Central memory CD8-positive, alpha-beta T cell (primary cell): ENCODE measurements around the gene SAMD9L.
"Not testable (repeated sequence)": the region's sequence is repeated elsewhere in the genome, so short reads cannot be mapped to it uniquely, and the experiment has no call there.

ENCODE experiments used
- ATAC-seq: fragments of 150-1000 bp; cut with Tn5 transposase; replicated peaks from 2 replicates; pipeline ENCODE4 v1.10.0; 2022; ENCODE audit warnings: mild to moderate bottlenecking, moderate FRiP score, moderate number of reproducible peaks; ENCODE audit not compliant: poor library complexity, severe bottlenecking; ENCODE audit errors: extremely low read depth
- DNase-seq, 2 donors: peaks; one replicate each; pipeline ENCODE4 v3.0.0; 2021; ENCODE audit warnings: low spot score in 2 of 2
- H3K27ac Mint-ChIP-seq: one replicate; pipeline ENCODE4 v1.8.0; 2022; ENCODE audit warnings: low read depth, mild to moderate bottlenecking, moderate library complexity, mixed read lengths
- H3K27me3 Mint-ChIP-seq: one replicate; pipeline ENCODE4 v1.8.0; 2022; ENCODE audit warnings: mixed read lengths
- H3K36me3 Mint-ChIP-seq: one replicate; pipeline ENCODE4 v1.8.0; 2022; ENCODE audit warnings: mild to moderate bottlenecking, moderate library complexity, mixed read lengths; ENCODE audit not compliant: insufficient read depth
- H3K4me1 Mint-ChIP-seq: one replicate; pipeline ENCODE4 v1.8.0; 2022; ENCODE audit warnings: mixed read lengths
- H3K4me3 Mint-ChIP-seq: one replicate; pipeline ENCODE4 v1.8.0; 2022; ENCODE audit warnings: mild to moderate bottlenecking, moderate library complexity, mixed read lengths
- H3K9me3 Mint-ChIP-seq: one replicate; pipeline ENCODE4 v1.8.0; 2022; ENCODE audit warnings: mixed read lengths

The SAMD9L gene

GRCh38 chr7:93138576-93138975 lies 9.6 kb downstream of the SAMD9L start:
- no peak for DNase-seq
- no peak overlapping the region for H3K27ac Mint-ChIP-seq
- no peak overlapping the region for H3K4me3 Mint-ChIP-seq
- H3K4me1 Mint-ChIP-seq, result peaks cover 5% of the 10 kb centered on the region
- peaks cover 33% of the 10 kb centered on the region for H3K36me3 Mint-ChIP-seq
- no peak for ATAC-seq
- peaks cover 16% of the 10 kb centered on the region for H3K9me3 Mint-ChIP-seq
- no peaks in the 10 kb centered on the region for H3K27me3 Mint-ChIP-seq

- peaks cover 25% of the 10 kb centered on the region for H3K9me3 Mint-ChIP-seq
- H3K36me3 Mint-ChIP-seq, result peaks cover 23% of the 10 kb centered on the region
- H3K4me3 Mint-ChIP-seq, result no peak overlapping the region
- ATAC-seq, result no peak
- H3K27me3 Mint-ChIP-seq, result no peaks in the 10 kb centered on the region
- H3K27ac Mint-ChIP-seq, result no peak overlapping the region
- DNase-seq, result no peak
- no peaks in the 10 kb centered on the region for H3K4me1 Mint-ChIP-seq
Observed at GRCh38 chr7:93133005-93133404, 15.2 kb downstream of the SAMD9L start.

DNA sequence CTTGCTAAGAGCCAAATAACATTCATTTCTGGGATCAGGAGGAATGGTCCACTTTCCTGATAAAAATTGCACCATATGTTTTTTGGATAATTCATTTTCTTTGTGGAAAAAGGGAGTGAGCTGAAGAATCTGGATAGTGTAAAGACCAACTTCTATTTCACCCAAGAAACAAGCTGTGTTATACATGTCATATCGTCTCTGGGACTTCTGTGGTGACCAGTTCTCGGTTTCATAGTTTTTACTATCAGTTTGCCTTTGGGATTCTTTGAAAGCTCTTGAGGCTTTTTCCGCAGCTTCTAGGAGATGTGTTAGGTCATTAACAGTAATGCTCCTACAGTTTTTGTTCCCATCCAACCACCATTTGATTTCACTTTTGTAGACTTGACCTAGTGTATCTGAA lies 16.0 kb downstream of the SAMD9L start:
- H3K27me3 Mint-ChIP-seq, result no peaks in the 10 kb centered on the region
- no peak overlapping the region for H3K27ac Mint-ChIP-seq
- no peak overlapping the region for H3K4me3 Mint-ChIP-seq
- DNase-seq (no peak), ATAC-seq (no peak)
- H3K4me1 Mint-ChIP-seq, result no peaks in the 10 kb centered on the region
- H3K9me3 Mint-ChIP-seq, result peaks cover 24% of the 10 kb centered on the region
- peaks cover 19% of the 10 kb centered on the region for H3K36me3 Mint-ChIP-seq

- not testable (repeated sequence) for ATAC-seq, H3K4me3 Mint-ChIP-seq
- peaks cover 23% of the 10 kb centered on the region for H3K9me3 Mint-ChIP-seq
Observed at GRCh38 chr7:93126954-93127353, 21.2 kb downstream of the SAMD9L start.

DNA sequence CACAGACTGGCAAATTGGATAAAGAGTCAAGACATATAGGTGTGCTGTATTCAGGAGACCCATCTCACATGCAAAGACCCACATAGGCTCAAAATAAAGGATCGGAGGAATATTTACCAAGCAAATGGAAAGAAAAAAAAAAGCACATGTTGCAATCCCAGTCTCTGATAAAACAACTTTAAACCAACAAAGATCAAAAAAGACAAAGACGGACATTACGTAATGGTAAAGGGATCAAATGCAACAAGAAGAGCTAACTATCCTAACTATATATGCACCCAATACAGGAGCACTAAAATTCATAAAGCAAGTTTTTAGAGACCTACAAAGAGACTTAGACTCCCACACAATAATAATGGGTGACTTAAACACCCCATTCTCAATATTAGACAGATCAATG lies 24.7 kb downstream of the SAMD9L start:
- ATAC-seq, H3K27ac Mint-ChIP-seq, H3K4me1 Mint-ChIP-seq, H3K36me3 Mint-ChIP-seq, H3K4me3 Mint-ChIP-seq, DNase-seq, H3K27me3 Mint-ChIP-seq: not testable (repeated sequence)
- H3K9me3 Mint-ChIP-seq, result peaks cover 16% of the 10 kb centered on the region

More at GRCh38 chr7:93126954-93127353, 21.2 kb downstream of the SAMD9L start:
- not testable (repeated sequence) for H3K4me1 Mint-ChIP-seq, DNase-seq, H3K36me3 Mint-ChIP-seq, H3K27ac Mint-ChIP-seq, H3K27me3 Mint-ChIP-seq

DNA sequence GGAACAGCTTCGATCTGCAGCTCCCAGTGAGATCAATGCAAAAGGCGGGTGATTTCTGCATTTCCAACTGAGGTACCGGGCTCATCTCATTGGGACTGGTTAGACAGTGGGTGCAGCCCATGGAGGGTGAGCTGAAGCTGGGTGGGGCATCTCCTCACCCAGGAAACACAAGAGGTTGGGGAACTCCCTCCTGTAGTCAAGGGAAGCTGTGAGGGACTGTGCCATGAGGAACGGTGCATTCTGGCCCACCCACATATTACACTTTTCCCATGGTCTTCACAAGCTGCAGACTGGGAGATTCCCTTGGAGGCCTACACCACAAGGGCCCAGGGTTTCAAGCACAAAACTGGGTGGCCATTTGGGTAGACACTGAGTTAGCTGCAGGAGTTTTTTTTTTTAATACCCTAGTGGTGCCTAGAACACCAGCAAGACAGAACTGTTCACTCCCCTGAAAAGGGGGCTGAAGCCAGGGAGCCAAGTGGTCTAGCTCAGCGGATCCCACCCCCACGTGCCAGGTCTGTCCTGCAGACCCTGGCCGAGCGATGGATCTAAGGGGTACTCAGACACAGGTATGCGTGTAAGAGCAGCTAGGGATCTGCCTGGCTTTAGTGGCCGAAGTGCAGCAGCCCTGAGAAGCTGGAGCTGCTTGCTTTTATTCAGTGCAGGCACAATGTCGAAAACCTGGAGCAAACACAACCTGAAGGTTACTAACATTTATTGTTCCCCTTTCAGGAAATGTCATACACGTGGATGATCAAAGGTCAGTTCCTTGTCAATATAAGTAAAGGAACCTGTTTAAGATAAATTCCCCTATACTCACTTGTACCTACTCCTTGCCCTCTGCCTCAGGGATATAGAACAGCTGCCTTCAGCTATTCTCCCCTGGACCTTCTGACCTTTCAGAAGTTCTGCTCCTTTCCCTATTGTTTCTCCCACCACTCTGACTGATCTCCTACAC lies 27.3 kb downstream of the SAMD9L start:
- Mint-ChIP-seq H3K4me3 (no peak overlapping the region), H3K27me3 (no peaks in the 10 kb centered on the region), H3K36me3 (peaks cover 5% of the 10 kb centered on the region), H3K27ac (peak overlapping the region; percentile 8), H3K9me3 (peaks cover 16% of the 10 kb centered on the region), H3K4me1 (peaks cover 23% of the 10 kb centered on the region)
- no peak for DNase-seq
- no peak for ATAC-seq

DNA sequence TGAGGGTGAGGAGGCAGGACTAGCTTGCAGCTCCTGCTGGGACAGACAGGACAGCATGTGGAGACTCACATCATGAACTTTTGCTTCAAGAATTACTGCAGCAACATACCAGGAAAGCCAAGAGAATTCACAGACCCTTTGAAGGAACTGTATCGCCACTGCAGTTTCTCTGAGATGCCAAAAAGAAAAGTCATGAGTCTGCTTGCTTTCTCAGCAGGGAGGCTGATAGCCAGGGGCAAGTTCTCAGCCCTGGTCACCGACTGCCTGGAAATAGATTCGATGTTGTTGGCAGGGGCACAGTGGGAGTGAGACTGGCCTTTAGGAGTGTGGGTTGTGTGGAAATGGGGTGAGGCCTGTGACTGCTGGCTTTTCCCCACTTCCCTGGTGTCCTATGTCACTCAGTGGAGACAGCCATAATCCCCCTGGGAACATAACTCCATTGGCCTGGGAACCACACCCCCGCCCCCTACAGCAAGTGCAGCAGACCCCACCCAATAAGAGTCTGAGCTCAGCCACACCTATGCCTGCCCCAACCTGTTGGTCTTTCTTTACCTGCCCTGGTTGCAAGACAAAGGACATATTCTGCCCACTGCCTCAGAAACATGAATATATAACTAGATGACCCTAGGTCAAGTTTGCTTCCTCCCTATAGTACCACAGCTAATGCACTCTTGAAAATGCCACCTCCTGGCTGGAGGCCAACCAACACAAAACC lies 28.8 kb downstream of the SAMD9L start:
- peak overlapping the region; percentile 8 for H3K27ac Mint-ChIP-seq
- H3K4me1 Mint-ChIP-seq, result peaks cover 38% of the 10 kb centered on the region
- ATAC-seq, result no peak
- H3K4me3 Mint-ChIP-seq, result no peak overlapping the region
- no peaks in the 10 kb centered on the region for H3K27me3 Mint-ChIP-seq
- H3K9me3 Mint-ChIP-seq, result peaks cover 15% of the 10 kb centered on the region
- peaks cover 8% of the 10 kb centered on the region for H3K36me3 Mint-ChIP-seq
- DNase-seq, result no peak

DNA sequence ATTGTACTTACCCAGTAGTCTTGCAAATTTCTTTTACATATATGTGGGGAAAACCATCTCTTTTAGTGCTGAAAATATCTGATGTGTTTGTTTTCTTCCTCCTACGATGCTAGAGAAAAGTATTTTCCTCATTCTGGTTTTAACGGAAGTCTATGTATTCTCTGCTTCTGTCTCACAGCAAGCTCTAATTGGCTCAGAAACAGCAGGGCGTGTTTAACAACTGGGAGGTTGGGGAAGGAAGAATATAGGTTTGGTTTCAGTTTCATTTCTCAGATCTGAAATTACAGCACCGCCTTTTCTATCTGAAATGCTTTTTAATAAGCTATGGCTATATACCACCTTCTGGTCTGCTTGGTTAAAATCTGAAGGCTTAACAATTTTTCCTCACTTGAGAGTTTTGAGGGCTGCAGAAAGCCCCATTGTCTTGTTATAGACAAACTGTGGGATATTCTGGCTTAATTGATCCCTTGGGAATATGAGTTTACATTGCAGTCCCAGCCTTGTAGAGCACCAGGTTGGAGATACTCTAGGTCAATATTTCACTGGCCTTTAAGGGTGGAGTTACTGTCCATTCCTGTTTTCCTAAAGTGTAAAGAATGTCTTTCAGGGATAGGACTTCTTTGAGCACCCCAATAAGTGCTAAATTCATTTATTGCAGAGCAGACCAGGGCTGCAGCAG lies 30.2 kb downstream of the SAMD9L start, which contains the start of gene SAMD9:
SAMD9 (minus strand) TSS at position 128 of the 679 bp plus-strand sequence. CDS start 11,882 bp downstream, outside the sequence.
- Mint-ChIP-seq H3K4me1 (peaks cover 47% of the 10 kb centered on the region), H3K4me3 (peak within 1 kb of the TSS; percentile 84), H3K27me3 (no peaks in the 10 kb centered on the region), H3K27ac (peak within 1 kb of the TSS; percentile 95), H3K36me3 (peaks cover 19% of the 10 kb centered on the region), H3K9me3 (peaks cover 11% of the 10 kb centered on the region)
- DNase-seq, result peak in 1 of 2 donors; percentile 52
- ATAC-seq, result peak; percentile 99

DNA sequence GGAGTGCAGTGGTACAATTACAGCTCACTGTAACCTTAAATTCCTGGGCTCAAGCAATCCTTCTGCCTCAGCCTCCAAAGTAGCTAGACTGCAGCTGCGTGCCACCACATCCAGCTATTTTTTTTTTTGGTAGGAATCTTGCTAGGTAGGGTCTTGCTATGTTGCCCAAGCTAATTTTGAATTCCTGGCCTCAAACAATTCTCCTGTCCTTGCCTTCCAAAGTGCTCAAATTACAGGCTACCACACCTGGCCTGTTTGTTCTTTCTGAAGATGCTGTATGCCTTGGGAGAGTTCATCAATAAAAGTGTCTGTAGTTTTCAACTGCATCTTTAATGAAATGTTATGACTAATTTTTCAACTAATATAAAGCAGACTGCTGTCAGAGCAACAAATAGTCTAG lies 30.9 kb downstream of the SAMD9L start:
- peaks cover 20% of the 10 kb centered on the region for H3K36me3 Mint-ChIP-seq
- DNase-seq (no peak), ATAC-seq (no peak)
- H3K27ac Mint-ChIP-seq, result peak overlapping the region; percentile 95
- peaks cover 11% of the 10 kb centered on the region for H3K9me3 Mint-ChIP-seq
- peak overlapping the region; percentile 84 for H3K4me3 Mint-ChIP-seq
- no peaks in the 10 kb centered on the region for H3K27me3 Mint-ChIP-seq
- peaks cover 53% of the 10 kb centered on the region for H3K4me1 Mint-ChIP-seq

DNA sequence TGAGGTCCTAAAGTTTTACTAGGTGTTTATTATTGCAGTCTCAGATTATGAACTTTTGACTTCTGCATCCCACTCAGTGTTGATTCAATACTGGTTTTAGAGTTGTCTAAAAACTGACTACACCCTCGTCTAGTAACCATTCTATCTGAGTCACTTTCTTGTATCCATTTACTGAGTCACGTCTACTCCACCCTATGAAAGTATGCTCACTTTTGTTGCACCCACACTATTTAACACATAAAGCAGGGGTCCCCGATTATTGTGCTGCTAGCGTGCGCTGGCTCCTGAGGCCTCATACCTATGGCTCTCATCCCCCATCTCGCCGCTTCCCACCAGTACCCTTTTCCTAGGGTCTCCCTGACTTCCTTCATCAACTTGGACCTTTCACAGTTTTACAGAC lies 32.4 kb downstream of the SAMD9L start:
- peak overlapping the region; percentile 84 for H3K4me3 Mint-ChIP-seq
- DNase-seq (no peak), ATAC-seq (no peak)
- H3K36me3 Mint-ChIP-seq, result peaks cover 29% of the 10 kb centered on the region
- no peaks in the 10 kb centered on the region for H3K27me3 Mint-ChIP-seq
- H3K9me3 Mint-ChIP-seq, result peaks cover 16% of the 10 kb centered on the region
- peak overlapping the region; percentile 95 for H3K27ac Mint-ChIP-seq
- peaks cover 67% of the 10 kb centered on the region for H3K4me1 Mint-ChIP-seq

DNA sequence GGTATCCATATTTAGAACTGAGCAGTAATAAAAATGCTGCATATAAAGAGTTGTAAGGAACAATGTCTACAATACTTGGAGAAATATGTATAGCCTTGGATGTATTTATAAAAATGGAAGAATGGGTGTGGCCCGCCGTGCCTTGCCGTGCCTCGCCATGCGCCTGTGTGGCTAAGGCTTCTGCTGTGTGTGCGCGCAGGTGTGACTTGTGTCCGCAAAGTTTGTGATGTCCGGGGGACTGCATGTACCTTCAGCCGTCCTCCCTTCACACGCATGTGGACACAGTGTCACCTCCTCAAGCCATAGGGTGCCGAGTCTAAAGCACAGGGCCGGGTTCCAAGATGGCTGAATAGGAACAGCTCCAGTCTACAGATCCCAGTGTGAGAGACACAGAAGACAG lies 40.2 kb downstream of the SAMD9L start:
- DNase-seq (no peak), ATAC-seq (no peak)
- Mint-ChIP-seq H3K27me3 (no peaks in the 10 kb centered on the region), H3K27ac (no peak overlapping the region), H3K4me3 (no peak overlapping the region), H3K4me1 (peaks cover 26% of the 10 kb centered on the region), H3K9me3 (peaks cover 19% of the 10 kb centered on the region), H3K36me3 (peaks cover 60% of the 10 kb centered on the region)

DNA sequence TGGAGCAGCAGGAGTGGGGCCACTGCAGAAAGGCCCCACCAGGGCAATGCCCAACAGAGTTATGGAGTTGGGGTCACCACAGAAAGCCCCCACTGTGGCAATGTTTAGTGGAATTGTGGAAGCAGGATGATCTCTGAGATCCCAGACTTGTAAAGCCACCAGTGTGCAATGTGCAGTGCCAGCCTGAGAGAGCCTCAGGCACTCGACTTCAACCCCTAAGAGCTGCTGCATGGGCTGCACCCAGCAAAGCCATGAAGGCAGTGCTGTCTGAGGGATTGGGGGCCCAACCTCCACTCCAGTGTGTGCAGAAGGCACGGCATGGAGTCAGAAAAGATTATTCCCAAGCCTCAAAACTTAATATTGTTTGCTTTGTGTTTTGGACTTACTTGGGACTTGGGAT lies 50.8 kb downstream of the SAMD9L start:
- Mint-ChIP-seq H3K4me1 (no peaks in the 10 kb centered on the region), H3K27ac (no peak overlapping the region), H3K9me3 (peaks cover 12% of the 10 kb centered on the region), H3K36me3 (peaks cover 2% of the 10 kb centered on the region), H3K4me3 (no peak overlapping the region), H3K27me3 (peaks cover 5% of the 10 kb centered on the region)
- ATAC-seq (no peak), DNase-seq (no peak)
